Neural progenitor cell (in vitro differentiated cells): ENCODE measurements around the gene ADCY2.

Experiments
- EZH2 ChIP-seq: fragments of 200-600 bp; sonication (generic); IDR thresholded peaks from 2 replicates; pipeline ENCODE4 v1.6.1; 2017; ENCODE audit warnings: antibody characterized with exemption, mild to moderate bottlenecking, moderate library complexity
- EZH2phosphoT487 ChIP-seq: fragments of 200-600 bp; sonication (generic); IDR thresholded peaks from 2 replicates; pipeline ENCODE4 v1.6.1; 2017; ENCODE audit warnings: antibody characterized with exemption
- TF ChIP-seq, protein P1 (sequence below): fragments of 200-600 bp; sonication (generic); IDR thresholded peaks from 2 replicates; pipeline ENCODE4 v1.5.1; 2017; ENCODE audit warnings: antibody characterized with exemption, mild to moderate bottlenecking

DNA sequence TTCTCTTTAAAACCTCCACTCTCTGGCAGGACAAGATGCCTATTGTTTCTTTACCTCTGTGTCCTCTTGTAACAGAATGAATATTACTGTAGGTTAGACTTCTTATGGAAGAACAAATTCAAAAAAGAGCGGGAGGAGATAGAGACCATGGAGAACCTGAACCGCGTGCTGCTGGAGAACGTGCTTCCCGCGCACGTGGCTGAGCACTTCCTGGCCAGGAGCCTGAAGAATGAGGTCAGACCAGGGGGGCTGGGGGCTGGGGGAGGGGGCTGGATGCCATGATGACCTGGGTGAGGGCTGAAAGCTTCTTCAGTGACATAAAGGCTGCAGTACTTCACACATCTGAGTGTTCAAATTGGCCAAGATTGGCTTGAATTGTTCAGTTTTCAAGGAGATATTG lies 393.6 kb downstream of the ADCY2 start:
- TF ChIP-seq EZH2 (no peak), EZH2phosphoT487 (no peak)
- TF ChIP-seq, protein P1, sequence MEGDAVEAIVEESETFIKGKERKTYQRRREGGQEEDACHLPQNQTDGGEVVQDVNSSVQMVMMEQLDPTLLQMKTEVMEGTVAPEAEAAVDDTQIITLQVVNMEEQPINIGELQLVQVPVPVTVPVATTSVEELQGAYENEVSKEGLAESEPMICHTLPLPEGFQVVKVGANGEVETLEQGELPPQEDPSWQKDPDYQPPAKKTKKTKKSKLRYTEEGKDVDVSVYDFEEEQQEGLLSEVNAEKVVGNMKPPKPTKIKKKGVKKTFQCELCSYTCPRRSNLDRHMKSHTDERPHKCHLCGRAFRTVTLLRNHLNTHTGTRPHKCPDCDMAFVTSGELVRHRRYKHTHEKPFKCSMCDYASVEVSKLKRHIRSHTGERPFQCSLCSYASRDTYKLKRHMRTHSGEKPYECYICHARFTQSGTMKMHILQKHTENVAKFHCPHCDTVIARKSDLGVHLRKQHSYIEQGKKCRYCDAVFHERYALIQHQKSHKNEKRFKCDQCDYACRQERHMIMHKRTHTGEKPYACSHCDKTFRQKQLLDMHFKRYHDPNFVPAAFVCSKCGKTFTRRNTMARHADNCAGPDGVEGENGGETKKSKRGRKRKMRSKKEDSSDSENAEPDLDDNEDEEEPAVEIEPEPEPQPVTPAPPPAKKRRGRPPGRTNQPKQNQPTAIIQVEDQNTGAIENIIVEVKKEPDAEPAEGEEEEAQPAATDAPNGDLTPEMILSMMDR, result no peak
